ENCODE data around the gene PDS5B.
A peak's percentile ranks its signal among the peaks of the same experiment; 100 is the strongest.

The PDS5B gene

GRCh38 chr13:32581177-32581786 lies 5.0 kb upstream of the PDS5B start:
- TF ChIP-seq CTCF (IDR thresholded peaks at IDR 0.05; ENCODE audit: borderline replicate concordance, control extremely low read depth, extremely low read depth, insufficient read depth, missing control alignments): peak; percentile 34
- peak; percentile 38 for DNase-seq (ENCODE audit: low spot score)
- in situ Hi-C loops (cut with MboI; ENCODE audit: low sequenced_read_pairs, unreplicated experiment): loop anchor here (25.0 kb wide), 3 partner anchors 331 to 956 kb away; partner anchors contain the start of gene KL

GRCh38 chr13:32582281-32582680 lies 4.0 kb upstream of the PDS5B start:
- DNase-seq (ENCODE audit: low spot score): no peak
- in situ Hi-C loops (cut with MboI; ENCODE audit: low sequenced_read_pairs, unreplicated experiment): loop anchor here (25.0 kb wide), 3 partner anchors 330 to 955 kb away; partner anchors contain the start of gene KL
- TF ChIP-seq CTCF (IDR thresholded peaks at IDR 0.05; ENCODE audit: borderline replicate concordance, control extremely low read depth, extremely low read depth, insufficient read depth, missing control alignments): no peak

GRCh38 chr13:32582991-32583390 lies 3.3 kb upstream of the PDS5B start:
- in situ Hi-C loops (cut with MboI; ENCODE audit: low sequenced_read_pairs, unreplicated experiment): loop anchor here (25.0 kb wide), 3 partner anchors 329 to 954 kb away; partner anchors contain the start of gene KL
- TF ChIP-seq CTCF (IDR thresholded peaks at IDR 0.05; ENCODE audit: borderline replicate concordance, control extremely low read depth, extremely low read depth, insufficient read depth, missing control alignments): no peak
- no peak for DNase-seq (ENCODE audit: low spot score)

GRCh38 chr13:32585550-32586079 lies 637 bp upstream of the PDS5B start:
- in situ Hi-C loops (cut with MboI; ENCODE audit: low sequenced_read_pairs, unreplicated experiment): loop anchor here (25.0 kb wide), 3 partner anchors 327 to 952 kb away; partner anchors contain the start of gene KL
- no peak for TF ChIP-seq CTCF (IDR thresholded peaks at IDR 0.05; ENCODE audit: borderline replicate concordance, control extremely low read depth, extremely low read depth, insufficient read depth, missing control alignments)
- no peak for DNase-seq (ENCODE audit: low spot score)

GRCh38 chr13:32587011-32587810 lies 959 bp downstream of the PDS5B start:
- in situ Hi-C loops (cut with MboI; ENCODE audit: low sequenced_read_pairs, unreplicated experiment): loop anchor here (25.0 kb wide), 3 partner anchors 325 to 950 kb away; partner anchors contain the start of gene KL
- TF ChIP-seq CTCF (IDR thresholded peaks at IDR 0.05; ENCODE audit: borderline replicate concordance, control extremely low read depth, extremely low read depth, insufficient read depth, missing control alignments): peak; percentile 32
- peak; percentile 72 for DNase-seq (ENCODE audit: low spot score)

GRCh38 chr13:32587811-32588170 lies 1.5 kb downstream of the PDS5B start:
- in situ Hi-C loops (cut with MboI; ENCODE audit: low sequenced_read_pairs, unreplicated experiment): loop anchor here (25.0 kb wide), 3 partner anchors 325 to 950 kb away; partner anchors contain the start of gene KL
- DNase-seq (ENCODE audit: low spot score): no peak
- no peak for TF ChIP-seq CTCF (IDR thresholded peaks at IDR 0.05; ENCODE audit: borderline replicate concordance, control extremely low read depth, extremely low read depth, insufficient read depth, missing control alignments)
